GM13976 (cell line): ENCODE data around the gene CERK.

ENCODE experiments used
- DNase-seq: peaks from one replicate; pipeline ENCODE4 v3.0.0; 2012; ENCODE audit warnings: low spot score
- in situ Hi-C: fragments of 300-500 bp; cut with MboI; formaldehyde crosslinking; loops from one replicate; pipeline ENCODE4 v1.12.0; 2022; ENCODE audit warnings: low sequenced_read_pairs, mixed read lengths, inconsistent platforms; ENCODE audit not compliant: unreplicated experiment
- TF ChIP-seq, protein P1 (sequence below): IDR thresholded peaks from 2 replicates; pipeline ENCODE4 v1.5.1; 2012; ENCODE audit warnings: borderline replicate concordance, mild to moderate bottlenecking; ENCODE audit not compliant: insufficient read depth; ENCODE audit errors: extremely low read depth, missing control alignments, control extremely low read depth

Gene CERK

DNA sequence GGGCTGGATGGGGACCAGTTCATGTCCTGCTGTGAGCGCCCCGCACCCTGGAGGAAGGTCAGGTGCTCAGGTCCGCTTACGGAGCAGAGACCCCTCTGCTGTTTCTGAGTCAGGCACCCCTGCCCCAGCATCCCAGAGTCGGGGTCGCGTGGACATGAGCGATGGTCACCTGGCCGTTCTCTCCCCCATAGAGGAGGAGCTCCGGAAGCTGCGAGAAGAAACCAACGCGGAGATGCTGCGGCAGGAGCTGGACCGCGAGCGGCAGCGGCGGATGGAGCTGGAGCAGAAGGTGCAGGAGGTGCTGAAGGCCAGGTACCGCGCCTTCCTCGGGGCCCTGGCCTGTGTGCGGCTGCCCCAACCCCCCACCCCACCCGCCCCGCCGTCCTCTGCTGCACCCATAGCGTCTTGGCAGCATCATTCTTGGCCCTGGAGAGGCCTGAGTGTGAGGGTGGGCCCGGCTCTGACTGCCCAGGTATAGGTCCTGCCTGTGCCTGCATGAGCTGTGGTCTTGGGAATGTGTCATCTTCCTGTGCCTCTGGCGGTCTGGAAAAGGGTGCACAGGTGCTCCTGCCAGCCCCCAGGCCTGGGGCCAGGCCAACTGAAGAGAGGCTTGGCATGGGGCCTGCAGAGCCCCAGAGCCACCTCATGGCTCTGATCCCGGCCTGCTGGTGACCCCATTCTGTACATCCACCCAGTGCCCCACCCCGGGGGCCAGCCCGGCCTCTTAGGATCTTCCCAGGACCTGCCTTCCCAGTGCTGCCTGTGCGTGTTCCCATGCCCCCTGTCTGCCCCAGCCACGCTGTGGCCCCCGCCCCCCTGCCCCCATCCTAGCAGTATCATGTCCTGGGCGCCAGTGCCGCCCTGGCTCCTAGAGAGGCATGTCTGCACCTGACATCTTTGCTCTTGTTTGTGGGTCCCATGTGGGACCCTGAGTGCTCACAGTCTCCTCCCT lies 79.8 kb downstream of the CERK start:
- in situ Hi-C loops: no loop called here
- no peak for DNase-seq
- TF ChIP-seq, protein P1, sequence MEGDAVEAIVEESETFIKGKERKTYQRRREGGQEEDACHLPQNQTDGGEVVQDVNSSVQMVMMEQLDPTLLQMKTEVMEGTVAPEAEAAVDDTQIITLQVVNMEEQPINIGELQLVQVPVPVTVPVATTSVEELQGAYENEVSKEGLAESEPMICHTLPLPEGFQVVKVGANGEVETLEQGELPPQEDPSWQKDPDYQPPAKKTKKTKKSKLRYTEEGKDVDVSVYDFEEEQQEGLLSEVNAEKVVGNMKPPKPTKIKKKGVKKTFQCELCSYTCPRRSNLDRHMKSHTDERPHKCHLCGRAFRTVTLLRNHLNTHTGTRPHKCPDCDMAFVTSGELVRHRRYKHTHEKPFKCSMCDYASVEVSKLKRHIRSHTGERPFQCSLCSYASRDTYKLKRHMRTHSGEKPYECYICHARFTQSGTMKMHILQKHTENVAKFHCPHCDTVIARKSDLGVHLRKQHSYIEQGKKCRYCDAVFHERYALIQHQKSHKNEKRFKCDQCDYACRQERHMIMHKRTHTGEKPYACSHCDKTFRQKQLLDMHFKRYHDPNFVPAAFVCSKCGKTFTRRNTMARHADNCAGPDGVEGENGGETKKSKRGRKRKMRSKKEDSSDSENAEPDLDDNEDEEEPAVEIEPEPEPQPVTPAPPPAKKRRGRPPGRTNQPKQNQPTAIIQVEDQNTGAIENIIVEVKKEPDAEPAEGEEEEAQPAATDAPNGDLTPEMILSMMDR: no peak

DNA sequence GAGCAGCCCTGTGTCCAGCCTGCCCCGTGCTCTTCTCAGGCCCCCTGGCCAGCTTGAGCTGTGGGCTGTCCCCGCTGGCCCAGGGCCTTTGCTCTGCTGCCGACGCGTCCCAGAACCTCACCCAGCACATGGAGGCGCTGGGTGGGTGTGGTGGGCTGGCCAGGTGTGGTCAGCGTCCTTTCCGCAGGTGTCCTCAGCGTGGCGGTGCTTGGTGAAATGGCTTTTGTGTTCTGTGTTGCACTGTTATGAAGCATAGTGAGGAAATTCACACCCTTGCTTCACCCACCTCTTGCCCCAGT lies 80.4 kb downstream of the CERK start:
- TF ChIP-seq, protein P1: no peak
- in situ Hi-C loops: no loop called here

DNA sequence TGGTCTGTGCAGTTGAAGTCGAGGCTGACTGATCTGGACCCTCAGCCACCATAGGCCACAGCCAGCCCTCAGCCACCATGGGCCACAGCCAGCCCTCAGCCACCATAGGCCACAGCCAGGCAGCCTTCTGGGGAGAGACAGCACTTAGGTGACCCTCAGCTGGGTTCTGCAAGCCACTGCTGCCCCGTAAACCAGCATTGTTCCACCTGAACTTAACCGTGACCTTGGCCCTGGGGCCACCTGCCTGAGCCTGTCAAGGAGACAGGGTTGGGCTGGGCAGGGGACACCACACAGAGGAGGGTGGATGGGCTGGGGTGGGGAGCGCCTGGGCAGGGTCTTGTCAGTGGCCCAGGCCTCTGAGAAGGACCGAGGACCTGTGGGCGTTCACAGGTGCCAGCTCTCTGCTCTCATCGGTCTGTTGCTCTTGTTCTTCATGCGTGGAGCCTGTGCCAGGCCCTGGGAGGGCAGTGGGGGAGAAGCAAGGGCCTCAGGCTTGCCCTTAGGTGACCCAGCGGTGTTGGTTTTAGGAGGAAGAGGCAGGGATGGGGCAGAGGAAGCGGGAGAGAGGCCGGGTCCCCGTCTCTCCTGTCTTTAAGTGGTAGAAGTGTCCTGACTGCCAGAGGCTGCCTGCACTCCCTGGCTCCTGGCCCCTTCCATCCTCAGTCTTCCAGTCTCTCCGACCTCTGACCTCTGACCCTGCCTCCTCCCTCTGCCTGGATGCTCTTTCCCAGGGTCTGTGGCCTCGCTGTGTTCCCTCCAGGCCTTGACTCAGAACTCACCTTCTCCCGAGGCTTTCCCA lies 81.0 kb downstream of the CERK start:
- TF ChIP-seq, protein P1: no peak
- no peak for DNase-seq
- in situ Hi-C loops: no loop called here

More for the DNA sequence above, 80.4 kb downstream of the CERK start:
- DNase-seq: no peak

DNA sequence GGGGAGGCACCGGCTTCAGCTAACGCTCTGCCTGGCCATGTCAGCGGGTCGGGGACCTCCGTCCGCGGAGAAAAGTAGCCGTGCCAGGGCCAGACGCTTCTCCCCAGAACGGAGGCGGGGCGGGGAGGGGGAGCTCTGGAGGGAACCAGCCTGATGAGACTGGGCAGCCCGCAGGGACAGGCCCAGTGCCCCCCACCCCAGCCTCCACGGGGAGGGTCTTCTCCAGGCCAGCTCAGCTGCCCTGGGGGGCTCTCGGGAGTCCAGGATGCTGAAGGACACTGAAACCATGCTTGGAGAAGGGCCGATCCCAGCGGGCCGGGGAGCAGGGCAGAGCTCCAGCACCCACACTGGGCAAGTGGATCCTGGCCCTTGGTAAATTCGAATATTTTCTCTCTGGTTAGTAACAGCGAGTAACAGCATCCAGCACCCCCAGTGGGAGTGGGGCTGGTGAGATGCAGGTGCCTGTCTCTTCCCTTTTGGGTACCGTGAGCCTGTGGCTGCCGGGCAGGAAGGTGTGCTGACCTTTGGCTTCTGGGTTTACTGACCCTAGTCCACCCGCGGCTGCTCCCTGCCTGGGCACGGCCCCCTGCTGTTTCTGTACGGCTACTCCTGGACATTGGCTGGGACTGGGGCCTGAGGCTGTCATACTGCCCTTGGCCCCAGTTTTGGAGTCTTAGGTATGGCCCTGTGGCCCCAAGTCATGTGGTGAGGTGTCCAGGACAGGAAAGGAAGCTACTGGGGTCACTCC lies 82.0 kb downstream of the CERK start:
- no peak for DNase-seq
- TF ChIP-seq, protein P1: no peak
- in situ Hi-C loops: no loop called here

DNA sequence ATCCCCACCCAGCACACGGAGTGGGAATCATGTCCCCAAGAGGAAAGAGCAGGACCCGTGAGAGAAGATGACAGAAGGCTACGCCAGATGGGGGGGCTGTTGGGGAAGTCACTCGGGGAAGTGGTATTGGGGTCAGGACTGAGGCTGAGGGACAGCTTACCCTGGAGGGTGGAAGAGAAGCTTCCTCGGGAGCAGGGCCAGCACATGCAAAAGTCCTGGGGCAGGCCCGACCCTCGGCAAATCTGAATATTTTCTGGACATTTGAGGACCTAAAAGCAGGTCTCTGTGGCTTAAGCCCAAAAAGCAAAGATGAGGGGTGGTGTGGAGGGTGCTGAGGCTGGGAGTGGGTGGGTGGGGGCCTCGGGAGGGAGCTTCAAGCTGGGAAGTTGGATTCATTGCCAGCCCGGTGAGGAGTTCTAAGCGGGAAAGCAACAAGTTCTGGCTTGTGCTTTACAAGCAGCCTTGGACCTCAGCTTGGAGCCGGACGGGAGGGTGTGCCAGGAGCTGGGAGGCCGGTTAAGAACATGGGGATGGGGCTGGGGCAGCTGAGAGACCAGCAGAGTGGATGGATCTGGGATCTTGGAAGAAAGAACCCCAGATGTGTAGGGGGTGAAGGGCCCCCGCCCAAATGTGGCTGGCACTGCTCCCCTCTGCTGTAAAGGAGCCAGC lies 83.0 kb downstream of the CERK start:
- TF ChIP-seq, protein P1: no peak
- in situ Hi-C loops: no loop called here
- no peak for DNase-seq

DNA sequence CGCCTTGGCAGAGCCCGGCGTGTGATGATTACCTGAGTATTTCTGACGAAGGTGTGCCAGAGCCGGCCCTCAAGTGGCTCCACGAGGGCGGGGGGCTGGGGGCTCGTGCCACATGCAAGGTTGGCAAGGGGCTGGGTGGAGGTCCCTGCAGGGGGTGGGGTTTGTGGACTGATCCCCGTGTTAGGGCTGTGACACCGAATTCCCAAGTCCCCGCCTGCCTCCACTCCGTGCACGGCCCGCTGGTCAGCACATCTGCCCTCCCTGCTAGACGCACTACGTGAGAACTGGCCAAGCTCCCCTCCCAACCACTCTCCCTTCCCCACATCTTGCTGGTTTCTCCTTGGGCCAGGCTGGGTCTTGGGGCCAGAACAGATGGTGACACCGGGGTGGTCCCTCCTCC lies 83.6 kb downstream of the CERK start:
- in situ Hi-C loops: no loop called here
- no peak for DNase-seq
- TF ChIP-seq, protein P1: no peak
